ENCODE results near the gene CYTH2.
A peak's percentile ranks its signal among the peaks of the same experiment; 100 is the strongest.

The CYTH2 gene

DNA sequence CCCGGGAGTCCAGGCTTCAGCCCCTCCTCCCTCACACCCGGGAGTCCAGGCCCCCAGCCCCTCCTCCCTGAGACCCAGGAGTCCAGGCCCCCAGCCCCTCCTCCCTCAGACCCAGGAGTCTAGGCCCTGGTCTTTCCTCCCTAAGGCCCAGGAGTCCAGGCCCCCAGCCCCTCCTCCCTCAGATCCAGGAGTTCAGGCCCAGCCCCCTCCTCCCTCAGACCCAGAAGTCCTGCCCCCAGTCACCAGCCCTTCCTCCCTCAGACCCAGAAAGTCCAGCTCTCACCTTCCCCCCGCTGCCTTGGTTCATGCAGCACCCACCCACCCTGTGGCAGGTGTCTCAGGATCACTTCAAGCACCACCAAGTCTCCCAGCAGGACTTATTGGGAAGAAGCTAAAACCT, 14.1 kb downstream of the CYTH2 start:
- TF ChIP-seq ZFX (IDR thresholded peaks at IDR 0.05; ENCODE audit: borderline replicate concordance) = no peak
- TF ChIP-seq, protein P1, sequence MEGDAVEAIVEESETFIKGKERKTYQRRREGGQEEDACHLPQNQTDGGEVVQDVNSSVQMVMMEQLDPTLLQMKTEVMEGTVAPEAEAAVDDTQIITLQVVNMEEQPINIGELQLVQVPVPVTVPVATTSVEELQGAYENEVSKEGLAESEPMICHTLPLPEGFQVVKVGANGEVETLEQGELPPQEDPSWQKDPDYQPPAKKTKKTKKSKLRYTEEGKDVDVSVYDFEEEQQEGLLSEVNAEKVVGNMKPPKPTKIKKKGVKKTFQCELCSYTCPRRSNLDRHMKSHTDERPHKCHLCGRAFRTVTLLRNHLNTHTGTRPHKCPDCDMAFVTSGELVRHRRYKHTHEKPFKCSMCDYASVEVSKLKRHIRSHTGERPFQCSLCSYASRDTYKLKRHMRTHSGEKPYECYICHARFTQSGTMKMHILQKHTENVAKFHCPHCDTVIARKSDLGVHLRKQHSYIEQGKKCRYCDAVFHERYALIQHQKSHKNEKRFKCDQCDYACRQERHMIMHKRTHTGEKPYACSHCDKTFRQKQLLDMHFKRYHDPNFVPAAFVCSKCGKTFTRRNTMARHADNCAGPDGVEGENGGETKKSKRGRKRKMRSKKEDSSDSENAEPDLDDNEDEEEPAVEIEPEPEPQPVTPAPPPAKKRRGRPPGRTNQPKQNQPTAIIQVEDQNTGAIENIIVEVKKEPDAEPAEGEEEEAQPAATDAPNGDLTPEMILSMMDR (IDR thresholded peaks at IDR 0.05) = no peak
- peak overlapping the region; percentile 44 for H3K27ac ChIP-seq

DNA sequence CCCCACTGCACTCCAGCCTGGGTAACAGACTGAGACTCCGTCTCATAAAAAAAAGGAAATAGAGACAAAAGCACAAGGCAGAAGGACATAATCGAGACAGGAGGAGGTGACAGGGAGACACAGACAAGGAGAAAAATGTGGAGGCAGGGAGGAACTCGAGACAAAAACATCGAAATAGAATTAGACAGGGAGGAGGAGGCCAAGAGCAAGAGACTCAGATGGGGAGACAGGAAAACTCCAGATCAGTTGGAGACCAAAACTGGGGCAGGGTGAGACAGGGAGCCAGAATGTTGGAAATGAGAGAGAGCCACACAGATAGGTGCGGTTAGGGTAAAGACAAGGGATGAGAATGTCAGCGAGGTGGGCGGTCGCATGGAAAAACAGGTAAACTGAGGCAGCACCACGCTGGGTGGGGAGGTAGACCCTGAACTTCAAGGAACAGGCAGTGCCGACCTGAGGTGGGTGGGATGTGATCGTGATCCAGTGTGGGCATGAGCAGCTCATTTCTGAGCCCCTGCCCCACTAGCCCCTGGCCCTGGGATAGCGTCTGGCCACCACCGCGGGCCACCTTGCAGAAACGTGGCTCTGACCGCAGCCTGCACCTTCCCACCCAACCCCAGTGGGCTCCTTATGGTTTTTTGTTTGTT, 15.2 kb downstream of the CYTH2 start:
- TF ChIP-seq ZFX (IDR thresholded peaks at IDR 0.05; ENCODE audit: borderline replicate concordance) = no peak
- TF ChIP-seq, protein P1 (IDR thresholded peaks at IDR 0.05) = no peak

DNA sequence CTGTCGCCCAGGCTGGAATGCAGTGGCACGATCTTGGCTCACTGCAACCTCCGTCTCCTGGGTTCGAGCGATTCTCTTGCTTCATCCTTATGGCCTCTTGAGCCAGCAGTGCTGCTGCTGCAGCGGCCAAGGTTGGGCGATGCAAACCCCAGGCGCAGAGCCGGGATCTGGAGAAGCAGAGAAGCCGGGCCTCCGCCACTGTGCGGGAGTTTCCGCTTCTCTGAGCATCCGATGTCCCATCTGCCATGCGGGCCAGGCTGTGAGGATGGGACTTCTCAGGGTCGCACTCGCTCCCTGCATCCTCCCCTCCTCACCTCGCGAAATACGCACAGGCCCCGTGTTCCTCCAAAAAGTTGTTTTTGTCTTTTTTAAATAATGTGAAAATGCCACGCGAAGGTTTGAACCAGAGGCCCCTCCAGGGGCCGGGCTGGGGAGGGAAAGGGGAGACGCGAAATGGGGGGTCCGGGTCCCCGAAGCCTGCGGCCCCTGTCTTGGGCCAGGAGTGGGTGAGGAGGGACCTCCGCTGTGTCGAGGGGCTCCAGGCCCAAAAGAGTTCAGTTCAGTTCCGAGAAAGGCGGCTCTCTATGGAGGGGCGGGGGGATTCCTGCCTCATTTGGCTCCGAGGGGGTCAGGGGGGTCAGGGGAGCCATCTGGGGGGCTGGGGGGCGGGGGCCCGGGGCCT, 15.9 kb downstream of the CYTH2 start:
- peak overlapping the region; percentile 44; the same call in 1 of the 2 replicates for H3K27ac ChIP-seq
- TF ChIP-seq, protein P1 (IDR thresholded peaks at IDR 0.05) = no peak
- TF ChIP-seq ZFX (IDR thresholded peaks at IDR 0.05; ENCODE audit: borderline replicate concordance) = no peak

More for the DNA sequence above, 15.2 kb downstream of the CYTH2 start:
- peak overlapping the region; percentile 44 for H3K27ac ChIP-seq

DNA sequence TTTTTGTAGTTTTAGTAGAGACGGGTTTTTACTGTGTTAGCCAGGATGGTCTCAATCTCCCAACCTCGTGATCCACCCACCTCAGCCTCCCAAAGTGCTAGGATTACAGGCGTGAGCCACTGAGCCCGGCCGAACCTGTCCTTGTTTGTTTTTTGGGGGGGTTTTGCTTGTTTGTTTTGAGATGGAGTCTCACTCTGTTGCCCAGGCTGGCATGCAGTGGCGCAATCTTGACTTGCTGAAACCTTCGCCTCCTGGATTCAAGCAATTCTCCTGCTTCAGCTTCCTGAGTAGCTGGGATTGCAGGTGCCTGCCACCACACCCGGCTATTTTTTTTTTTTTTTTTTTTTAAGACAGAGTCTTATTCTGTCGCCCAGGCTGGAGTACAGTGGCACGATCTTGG, 17.5 kb downstream of the CYTH2 start:
- H3K27ac ChIP-seq = 0 out of 2 replicates have a peak overlapping the region, but pooled peaks have one; percentile 17

DNA sequence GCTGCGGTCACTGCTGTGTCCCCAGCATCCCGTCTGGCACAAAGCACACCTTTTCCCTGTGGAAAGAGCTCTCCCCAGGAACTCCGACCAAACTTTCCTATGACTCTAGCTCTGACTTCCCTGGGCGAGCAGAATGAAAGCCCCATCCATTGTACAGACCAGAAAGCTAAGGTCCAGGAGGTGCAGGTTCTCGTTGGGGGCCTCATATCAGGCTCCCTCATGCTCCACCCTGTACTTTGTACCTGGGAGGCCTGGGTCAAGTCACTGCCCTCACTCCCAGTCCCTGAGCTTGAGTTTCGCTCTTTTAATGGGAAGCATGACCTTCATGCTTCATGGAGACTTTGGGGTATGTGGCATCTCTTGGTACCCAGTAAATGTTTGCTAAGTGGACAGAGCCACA, 18.4 kb downstream of the CYTH2 start:
- TF ChIP-seq ZFX (IDR thresholded peaks at IDR 0.05; ENCODE audit: borderline replicate concordance) = no peak
- TF ChIP-seq, protein P1 (IDR thresholded peaks at IDR 0.05) = no peak
- peak overlapping the region; percentile 22; the same call in 1 of the 2 replicates for H3K27ac ChIP-seq

DNA sequence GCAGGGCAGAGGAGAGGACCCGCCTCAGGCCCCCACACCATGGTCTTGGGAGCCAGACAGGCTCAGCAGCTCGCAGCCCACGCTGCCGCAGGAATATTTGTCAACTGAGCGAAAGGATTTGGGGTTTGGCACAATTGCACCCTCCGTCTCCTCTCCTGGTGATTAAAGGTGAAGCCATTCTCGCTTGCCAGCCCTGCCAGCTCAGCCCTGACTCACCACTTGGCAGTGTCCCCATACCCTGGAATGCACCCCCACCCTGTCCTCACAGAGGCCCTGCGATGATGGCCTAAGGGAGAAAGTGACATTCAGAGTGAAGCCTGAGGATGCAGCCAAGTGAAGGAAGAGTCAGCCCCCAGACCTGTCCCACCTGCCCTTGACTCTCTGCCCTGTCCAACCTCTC, 18.8 kb downstream of the CYTH2 start:
- peak overlapping the region; percentile 22; the same call in 1 of the 2 replicates for H3K27ac ChIP-seq
- no peak for TF ChIP-seq ZFX (IDR thresholded peaks at IDR 0.05; ENCODE audit: borderline replicate concordance)
- TF ChIP-seq, protein P1 (IDR thresholded peaks at IDR 0.05) = no peak

DNA sequence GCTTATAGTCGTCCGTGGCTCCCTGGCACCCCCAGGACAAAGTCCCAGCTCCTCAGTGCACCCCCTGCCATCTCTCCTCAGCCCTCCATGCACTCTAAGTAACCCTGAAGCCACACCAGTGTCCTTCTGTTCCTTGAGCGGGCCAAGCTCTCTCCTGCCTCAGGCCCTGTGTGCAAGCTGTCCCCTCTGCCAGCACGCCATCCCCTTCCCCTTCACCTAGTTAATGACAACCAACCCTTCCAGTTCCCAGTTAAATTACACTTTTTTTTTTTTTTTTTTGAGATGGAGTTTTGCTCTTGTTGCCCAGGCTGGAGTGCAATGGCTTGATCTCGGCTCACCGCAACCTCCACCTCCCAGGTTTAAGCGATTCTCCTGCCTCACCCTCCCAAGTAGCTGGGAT, 19.3 kb downstream of the CYTH2 start:
- H3K27ac ChIP-seq = 0 out of 2 replicates have a peak overlapping the region, but pooled peaks have one; percentile 12

DNA sequence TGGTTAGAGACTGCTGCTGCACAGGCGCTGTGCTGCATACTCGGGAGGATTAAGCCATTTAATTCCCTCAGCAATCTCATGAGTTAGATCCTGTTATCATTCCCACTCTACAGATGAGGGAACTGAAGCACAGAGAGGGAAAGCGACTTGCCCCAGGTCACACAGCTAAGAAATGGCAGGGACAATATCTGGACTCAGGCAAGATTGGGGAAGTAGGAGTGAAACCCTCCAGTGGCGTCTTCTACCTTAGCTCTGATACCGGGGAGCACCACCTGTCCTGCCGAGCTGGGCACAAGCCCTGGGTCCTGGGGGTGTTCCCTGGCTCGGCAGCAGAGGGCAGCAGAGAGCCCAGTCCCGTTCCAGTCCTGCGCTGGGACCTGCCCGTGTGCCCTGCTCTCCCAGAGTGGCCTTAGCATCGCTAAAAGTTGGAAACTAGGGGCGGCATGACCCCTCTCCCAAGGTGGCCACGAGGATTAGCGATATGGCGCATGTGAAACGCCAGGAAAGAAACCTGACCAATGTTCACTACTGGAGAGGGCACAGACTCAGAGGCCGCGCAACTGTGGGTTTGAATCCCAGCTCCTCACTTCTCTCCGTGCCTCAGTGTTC, 20.5 kb downstream of the CYTH2 start:
- H3K27ac ChIP-seq = no peak overlapping the region
- TF ChIP-seq, protein P1 (IDR thresholded peaks at IDR 0.05) = peak; percentile 97
- TF ChIP-seq ZFX (IDR thresholded peaks at IDR 0.05; ENCODE audit: borderline replicate concordance) = no peak
